Measurements from ENCODE around the gene CEBPZOS.

GRCh38 chr2:37203708-37204107 lies 7.4 kb downstream of the CEBPZOS start:
- TF ChIP-seq POLR2A (IDR thresholded peaks at IDR 0.05) (no peak), CTCF (IDR thresholded peaks at IDR 0.05) (no peak)

Data from suprapubic skin (tissue), 3 donors.